Neutrophil (primary cell): ENCODE results near the gene WFIKKN1.

ENCODE experiments used
- H3K27ac ChIP-seq: fragments of 200-600 bp; sonication (generic); 2 replicates; pipeline ENCODE4 v1.5.1; 2016; ENCODE audit warnings: mild to moderate bottlenecking, moderate library complexity
- H3K27me3 ChIP-seq: fragments of 200-600 bp; sonication (generic); 2 replicates; pipeline ENCODE4 v1.6.0; 2016; ENCODE audit warnings: mild to moderate bottlenecking
- H3K36me3 ChIP-seq: fragments of 200-600 bp; sonication (generic); 2 replicates; pipeline ENCODE4 v1.5.1; 2017
- H3K4me1 ChIP-seq, 2 experiments: fragments of 200-600 bp in 1 of 2; sonication (generic) in 1 of 2; 1 replicate in 1 of 2; 2 replicates in 1 of 2; pipeline versions ENCODE4 v1.5.1 to v1.6.1; 2013 to 2016; ENCODE audit warnings: low read depth in 1 of 2, low read length in 1 of 2, mild to moderate bottlenecking in 1 of 2, moderate library complexity in 1 of 2; ENCODE audit not compliant: control insufficient read depth in 1 of 2, insufficient read depth in 1 of 2
- H3K4me3 ChIP-seq, 2 experiments: fragments of 200-600 bp in 1 of 2; sonication (generic) in 1 of 2; 1 replicate in 1 of 2; 2 replicates in 1 of 2; pipeline ENCODE4 v1.5.1; 2013 to 2016; ENCODE audit warnings: low read depth in 1 of 2, low read length in 1 of 2, mild to moderate bottlenecking in 1 of 2, moderate library complexity in 1 of 2
- H3K9me3 ChIP-seq: fragments of 200-600 bp; sonication (generic); 2 replicates; pipeline ENCODE4 v1.5.1; 2016
- TF ChIP-seq, protein P1 (sequence below): fragments of 200-600 bp; sonication (generic); IDR thresholded peaks from 2 replicates; pipeline ENCODE4 v1.5.1; 2016; ENCODE audit warnings: antibody characterized with exemption

Gene WFIKKN1

DNA sequence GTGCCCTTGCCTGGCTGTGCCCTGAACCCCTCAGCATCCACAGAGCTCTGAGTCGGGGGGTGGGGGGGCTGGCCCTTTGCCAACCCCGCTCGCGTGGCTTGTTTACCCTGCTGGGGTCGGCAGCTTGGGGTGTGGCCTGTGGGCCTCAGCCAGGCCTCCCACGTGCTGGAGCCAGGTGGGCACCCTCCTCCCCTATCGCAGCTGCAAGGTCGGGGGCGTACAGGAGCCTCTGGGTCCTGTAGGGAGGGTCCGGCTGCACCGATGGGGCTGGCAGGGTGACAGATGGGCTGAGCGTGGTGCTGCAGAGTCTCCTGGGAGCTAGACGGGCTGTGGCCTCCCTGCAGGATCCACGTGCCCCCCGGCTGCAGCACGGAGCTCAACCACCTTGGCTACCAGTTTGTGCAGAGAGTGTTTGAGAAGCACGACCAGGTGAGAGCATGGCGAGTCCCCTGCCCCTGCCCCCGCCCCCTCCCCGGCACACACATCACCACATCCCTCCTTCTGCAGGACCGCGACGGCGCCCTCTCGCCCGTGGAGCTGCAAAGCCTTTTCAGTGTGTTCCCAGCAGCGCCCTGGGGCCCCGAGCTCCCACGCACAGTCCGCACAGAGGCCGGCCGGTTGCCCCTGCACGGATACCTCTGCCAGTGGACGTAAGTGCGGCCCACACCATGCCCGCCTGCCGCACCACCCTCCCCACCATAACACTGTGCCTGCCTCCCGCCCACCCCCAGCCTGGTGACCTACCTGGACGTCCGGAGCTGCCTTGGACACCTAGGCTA, 40.8 kb downstream of the WFIKKN1 start:
- Histone ChIP-seq H3K4me3 (no peak overlapping the region), H3K9me3 (no peaks in the 10 kb centered on the region), H3K27ac (no peak overlapping the region), H3K4me1 (peaks cover 18 to 38% of the 10 kb centered on the region in 2 experiments), H3K27me3 (peaks cover 26% of the 10 kb centered on the region), H3K36me3 (peaks cover 56% of the 10 kb centered on the region)
- TF ChIP-seq, protein P1, sequence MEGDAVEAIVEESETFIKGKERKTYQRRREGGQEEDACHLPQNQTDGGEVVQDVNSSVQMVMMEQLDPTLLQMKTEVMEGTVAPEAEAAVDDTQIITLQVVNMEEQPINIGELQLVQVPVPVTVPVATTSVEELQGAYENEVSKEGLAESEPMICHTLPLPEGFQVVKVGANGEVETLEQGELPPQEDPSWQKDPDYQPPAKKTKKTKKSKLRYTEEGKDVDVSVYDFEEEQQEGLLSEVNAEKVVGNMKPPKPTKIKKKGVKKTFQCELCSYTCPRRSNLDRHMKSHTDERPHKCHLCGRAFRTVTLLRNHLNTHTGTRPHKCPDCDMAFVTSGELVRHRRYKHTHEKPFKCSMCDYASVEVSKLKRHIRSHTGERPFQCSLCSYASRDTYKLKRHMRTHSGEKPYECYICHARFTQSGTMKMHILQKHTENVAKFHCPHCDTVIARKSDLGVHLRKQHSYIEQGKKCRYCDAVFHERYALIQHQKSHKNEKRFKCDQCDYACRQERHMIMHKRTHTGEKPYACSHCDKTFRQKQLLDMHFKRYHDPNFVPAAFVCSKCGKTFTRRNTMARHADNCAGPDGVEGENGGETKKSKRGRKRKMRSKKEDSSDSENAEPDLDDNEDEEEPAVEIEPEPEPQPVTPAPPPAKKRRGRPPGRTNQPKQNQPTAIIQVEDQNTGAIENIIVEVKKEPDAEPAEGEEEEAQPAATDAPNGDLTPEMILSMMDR = no peak

GRCh38 chr16:672371-672770, 41.6 kb downstream of the WFIKKN1 start:
- no peak overlapping the region for H3K4me3 ChIP-seq
- TF ChIP-seq, protein P1 = no peak

GRCh38 chr16:672851-673250, 42.1 kb downstream of the WFIKKN1 start:
- Histone ChIP-seq H3K4me1 (peaks cover 23 to 45% of the 10 kb centered on the region in 2 experiments), H3K27ac (no peak overlapping the region), H3K36me3 (peaks cover 56% of the 10 kb centered on the region), H3K27me3 (peaks cover 39% of the 10 kb centered on the region), H3K4me3 (no peak overlapping the region), H3K9me3 (no peaks in the 10 kb centered on the region)
- TF ChIP-seq, protein P1 = no peak

More at GRCh38 chr16:672371-672770, 41.6 kb downstream of the WFIKKN1 start:
- Histone ChIP-seq H3K4me1 (peaks cover 24 to 45% of the 10 kb centered on the region in 2 experiments), H3K27ac (no peak overlapping the region), H3K9me3 (no peaks in the 10 kb centered on the region), H3K36me3 (peaks cover 56% of the 10 kb centered on the region), H3K27me3 (peaks cover 34% of the 10 kb centered on the region)

GRCh38 chr16:673399-673991, 42.7 kb downstream of the WFIKKN1 start:
- Histone ChIP-seq H3K4me1 (peaks cover 19 to 39% of the 10 kb centered on the region in 2 experiments), H3K9me3 (no peaks in the 10 kb centered on the region), H3K4me3 (no peak overlapping the region), H3K27ac (no peak overlapping the region), H3K36me3 (peaks cover 56% of the 10 kb centered on the region), H3K27me3 (peaks cover 44% of the 10 kb centered on the region)
- TF ChIP-seq, protein P1 = no peak

- Histone ChIP-seq H3K9me3 (no peaks in the 10 kb centered on the region), H3K4me3 (no peak overlapping the region), H3K27ac (no peak overlapping the region), H3K36me3 (peaks cover 54% of the 10 kb centered on the region), H3K4me1 (peaks cover 11 to 35% of the 10 kb centered on the region in 2 experiments), H3K27me3 (peaks cover 44% of the 10 kb centered on the region)
- TF ChIP-seq, protein P1 = no peak
Observed at GRCh38 chr16:674214-674881, 43.6 kb downstream of the WFIKKN1 start.
